Neural cell (in vitro differentiated cells): ENCODE results near the gene KATNBL1. TPM values are rescaled to one million over a fixed set of nuclear protein-coding genes. Genes with fewer than 3 reads are reported as not detected.

ENCODE experiments used
- H2AFZ ChIP-seq: fragments of 200-600, 300-800 bp; sonication (generic), shearing (Covaris generic); 2 replicates; pipeline ENCODE4 v1.6.0; 2014; ENCODE audit warnings: low read depth, mild to moderate bottlenecking, antibody characterized with exemption, low read length, moderate library complexity
- H3F3A ChIP-seq: fragments of 200-600 bp; shearing (Covaris generic); 2 replicates; pipeline ENCODE4 v1.6.1; 2016; ENCODE audit warnings: mild to moderate bottlenecking, moderate library complexity, mixed read lengths, antibody characterized with exemption, low read length; ENCODE audit not compliant: insufficient read depth, poor library complexity, severe bottlenecking
- H3K27ac ChIP-seq: fragments of 200-600, 300-800 bp; sonication (generic), shearing (Covaris generic); 2 replicates; pipeline ENCODE4 v1.5.1; 2014; ENCODE audit warnings: mild to moderate bottlenecking, low read length, moderate library complexity
- H3K27me3 ChIP-seq: fragments of 300-800, 200-600 bp; sonication (generic), shearing (Covaris generic); 2 replicates; pipeline ENCODE4 v1.6.0; 2014; ENCODE audit warnings: mild to moderate bottlenecking, low read depth, low read length, moderate library complexity; ENCODE audit not compliant: insufficient read depth
- H3K36me3 ChIP-seq: fragments of 300-800, 200-600 bp; sonication (generic), shearing (Covaris generic); 2 replicates; pipeline ENCODE4 v1.5.1; 2014; ENCODE audit warnings: mild to moderate bottlenecking, antibody characterized with exemption, low read length, moderate library complexity; ENCODE audit not compliant: insufficient read depth
- H3K4me2 ChIP-seq: fragments of 300-800, 200-600 bp; sonication (generic), shearing (Covaris generic); 2 replicates; pipeline ENCODE4 v1.6.0; 2014; ENCODE audit warnings: mild to moderate bottlenecking, low read length
- H3K4me3 ChIP-seq: fragments of 300-800, 200-600 bp; sonication (generic), shearing (Covaris generic); 2 replicates; pipeline ENCODE4 v1.5.1; 2014; ENCODE audit warnings: mild to moderate bottlenecking, low read length, moderate library complexity
- H3K79me2 ChIP-seq: fragments of 200-600 bp; shearing (Covaris generic); replicated peaks from 2 replicates; pipeline ENCODE4 v1.6.0; 2014; ENCODE audit warnings: mild to moderate bottlenecking, low read length, moderate library complexity; ENCODE audit not compliant: insufficient read depth
- H3K9ac ChIP-seq: fragments of 300-800, 200-600 bp; sonication (generic), shearing (Covaris generic); 2 replicates; pipeline ENCODE4 v1.6.1; 2016; ENCODE audit warnings: mild to moderate bottlenecking, low read length, mixed read lengths
- H3K9me2 ChIP-seq: fragments of 200-600 bp; shearing (Covaris generic); 2 replicates; pipeline ENCODE4 v1.6.1; 2016; ENCODE audit warnings: mild to moderate bottlenecking, low read length, mixed read lengths; ENCODE audit not compliant: insufficient read depth
- H3K9me3 ChIP-seq: fragments of 200-600, 300-800 bp; sonication (generic), shearing (Covaris generic); 2 replicates; pipeline ENCODE4 v1.6.1; 2016; ENCODE audit warnings: mild to moderate bottlenecking, mixed run types, low read length, moderate library complexity, mixed read lengths
- H4K20me1 ChIP-seq: fragments of 200-600 bp; shearing (Covaris generic); 2 replicates; pipeline ENCODE4 v1.6.1; 2016; ENCODE audit warnings: mild to moderate bottlenecking, mixed run types; ENCODE audit not compliant: insufficient read depth
- EP300 ChIP-seq: fragments of 450-650 bp; conservative IDR thresholded peaks from 2 replicates; pipeline ENCODE4 v1.6.1; 2014; ENCODE audit warnings: antibody characterized with exemption, mild to moderate bottlenecking, moderate library complexity; ENCODE audit not compliant: poor library complexity, severe bottlenecking
- EZH2 ChIP-seq: fragments of 200-600, 300-800 bp; shearing (Covaris generic), sonication (generic); IDR thresholded peaks from 2 replicates; pipeline ENCODE4 v1.6.1; 2014; ENCODE audit warnings: antibody characterized with exemption, low read length, borderline replicate concordance, mild to moderate bottlenecking; ENCODE audit not compliant: insufficient read depth, poor library complexity, severe bottlenecking
- MXI1 ChIP-seq: fragments of 450-650 bp; conservative IDR thresholded peaks from 2 replicates; pipeline ENCODE4 v1.6.1; 2014; ENCODE audit warnings: antibody characterized with exemption, mild to moderate bottlenecking; ENCODE audit not compliant: poor library complexity, severe bottlenecking
- POLR2AphosphoS5 ChIP-seq: IDR thresholded peaks from 2 replicates; pipeline ENCODE4 v1.6.1; 2012
- RAD21 ChIP-seq: fragments of 450-650 bp; conservative IDR thresholded peaks from 2 replicates; pipeline ENCODE4 v1.6.1; 2014; ENCODE audit warnings: antibody characterized with exemption, mild to moderate bottlenecking, moderate library complexity
- SMC3 ChIP-seq: fragments of 450-650 bp; conservative IDR thresholded peaks from 2 replicates; pipeline ENCODE4 v1.6.1; 2014; ENCODE audit warnings: antibody characterized with exemption, mild to moderate bottlenecking, moderate library complexity; ENCODE audit not compliant: poor library complexity
- TAF1 ChIP-seq: IDR thresholded peaks from 2 replicates; pipeline ENCODE4 v1.6.1; 2012; ENCODE audit warnings: low read depth
- polyA plus RNA-seq: library from polyadenylated mRNA; depleted of rRNA; stranded (reverse); fragments of >200 nt; gene quantifications from 2 replicates; pipeline ENCODE4 v1.2.3, GENCODE V29; 2014
- TF ChIP-seq, protein P1 (sequence below): IDR thresholded peaks from 2 replicates; pipeline ENCODE4 v1.6.1; 2012; ENCODE audit warnings: borderline replicate concordance
- TF ChIP-seq, protein P2 (sequence below): fragments of 450-650 bp; IDR thresholded peaks from 2 replicates; pipeline ENCODE4 v1.5.1; 2014; ENCODE audit warnings: antibody characterized with exemption, mild to moderate bottlenecking, moderate library complexity; ENCODE audit not compliant: poor library complexity, severe bottlenecking

Gene KATNBL1
- polyA plus RNA-seq, 1 donor from 2014 or later: 158 TPM

- Histone ChIP-seq H2AFZ (peak overlapping the region; percentile 92), H3K4me3 (peak overlapping the region; percentile 83), H3K9me2 (no peaks in the 10 kb centered on the region), H3K9ac (peak overlapping the region; percentile 91), H3K79me2 (peaks cover 29% of the 10 kb centered on the region), H3K27ac (peak overlapping the region; percentile 86), H3K27me3 (no peaks in the 10 kb centered on the region), H4K20me1 (no peaks in the 10 kb centered on the region), H3F3A (no peaks in the 10 kb centered on the region), H3K36me3 (no peaks in the 10 kb centered on the region), H3K4me2 (no peak overlapping the region), H3K9me3 (no peaks in the 10 kb centered on the region)
- TF ChIP-seq, protein P1, sequence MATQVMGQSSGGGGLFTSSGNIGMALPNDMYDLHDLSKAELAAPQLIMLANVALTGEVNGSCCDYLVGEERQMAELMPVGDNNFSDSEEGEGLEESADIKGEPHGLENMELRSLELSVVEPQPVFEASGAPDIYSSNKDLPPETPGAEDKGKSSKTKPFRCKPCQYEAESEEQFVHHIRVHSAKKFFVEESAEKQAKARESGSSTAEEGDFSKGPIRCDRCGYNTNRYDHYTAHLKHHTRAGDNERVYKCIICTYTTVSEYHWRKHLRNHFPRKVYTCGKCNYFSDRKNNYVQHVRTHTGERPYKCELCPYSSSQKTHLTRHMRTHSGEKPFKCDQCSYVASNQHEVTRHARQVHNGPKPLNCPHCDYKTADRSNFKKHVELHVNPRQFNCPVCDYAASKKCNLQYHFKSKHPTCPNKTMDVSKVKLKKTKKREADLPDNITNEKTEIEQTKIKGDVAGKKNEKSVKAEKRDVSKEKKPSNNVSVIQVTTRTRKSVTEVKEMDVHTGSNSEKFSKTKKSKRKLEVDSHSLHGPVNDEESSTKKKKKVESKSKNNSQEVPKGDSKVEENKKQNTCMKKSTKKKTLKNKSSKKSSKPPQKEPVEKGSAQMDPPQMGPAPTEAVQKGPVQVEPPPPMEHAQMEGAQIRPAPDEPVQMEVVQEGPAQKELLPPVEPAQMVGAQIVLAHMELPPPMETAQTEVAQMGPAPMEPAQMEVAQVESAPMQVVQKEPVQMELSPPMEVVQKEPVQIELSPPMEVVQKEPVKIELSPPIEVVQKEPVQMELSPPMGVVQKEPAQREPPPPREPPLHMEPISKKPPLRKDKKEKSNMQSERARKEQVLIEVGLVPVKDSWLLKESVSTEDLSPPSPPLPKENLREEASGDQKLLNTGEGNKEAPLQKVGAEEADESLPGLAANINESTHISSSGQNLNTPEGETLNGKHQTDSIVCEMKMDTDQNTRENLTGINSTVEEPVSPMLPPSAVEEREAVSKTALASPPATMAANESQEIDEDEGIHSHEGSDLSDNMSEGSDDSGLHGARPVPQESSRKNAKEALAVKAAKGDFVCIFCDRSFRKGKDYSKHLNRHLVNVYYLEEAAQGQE: no peak
- TF ChIP-seq MXI1 (no peak), EZH2 (no peak), EP300 (no peak), SMC3 (no peak), POLR2AphosphoS5 (no peak), TAF1 (no peak)
- TF ChIP-seq, protein P2, sequence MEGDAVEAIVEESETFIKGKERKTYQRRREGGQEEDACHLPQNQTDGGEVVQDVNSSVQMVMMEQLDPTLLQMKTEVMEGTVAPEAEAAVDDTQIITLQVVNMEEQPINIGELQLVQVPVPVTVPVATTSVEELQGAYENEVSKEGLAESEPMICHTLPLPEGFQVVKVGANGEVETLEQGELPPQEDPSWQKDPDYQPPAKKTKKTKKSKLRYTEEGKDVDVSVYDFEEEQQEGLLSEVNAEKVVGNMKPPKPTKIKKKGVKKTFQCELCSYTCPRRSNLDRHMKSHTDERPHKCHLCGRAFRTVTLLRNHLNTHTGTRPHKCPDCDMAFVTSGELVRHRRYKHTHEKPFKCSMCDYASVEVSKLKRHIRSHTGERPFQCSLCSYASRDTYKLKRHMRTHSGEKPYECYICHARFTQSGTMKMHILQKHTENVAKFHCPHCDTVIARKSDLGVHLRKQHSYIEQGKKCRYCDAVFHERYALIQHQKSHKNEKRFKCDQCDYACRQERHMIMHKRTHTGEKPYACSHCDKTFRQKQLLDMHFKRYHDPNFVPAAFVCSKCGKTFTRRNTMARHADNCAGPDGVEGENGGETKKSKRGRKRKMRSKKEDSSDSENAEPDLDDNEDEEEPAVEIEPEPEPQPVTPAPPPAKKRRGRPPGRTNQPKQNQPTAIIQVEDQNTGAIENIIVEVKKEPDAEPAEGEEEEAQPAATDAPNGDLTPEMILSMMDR: no peak
Measured at GRCh38 chr15:34223904-34224596, 14.2 kb upstream of the KATNBL1 start.

DNA sequence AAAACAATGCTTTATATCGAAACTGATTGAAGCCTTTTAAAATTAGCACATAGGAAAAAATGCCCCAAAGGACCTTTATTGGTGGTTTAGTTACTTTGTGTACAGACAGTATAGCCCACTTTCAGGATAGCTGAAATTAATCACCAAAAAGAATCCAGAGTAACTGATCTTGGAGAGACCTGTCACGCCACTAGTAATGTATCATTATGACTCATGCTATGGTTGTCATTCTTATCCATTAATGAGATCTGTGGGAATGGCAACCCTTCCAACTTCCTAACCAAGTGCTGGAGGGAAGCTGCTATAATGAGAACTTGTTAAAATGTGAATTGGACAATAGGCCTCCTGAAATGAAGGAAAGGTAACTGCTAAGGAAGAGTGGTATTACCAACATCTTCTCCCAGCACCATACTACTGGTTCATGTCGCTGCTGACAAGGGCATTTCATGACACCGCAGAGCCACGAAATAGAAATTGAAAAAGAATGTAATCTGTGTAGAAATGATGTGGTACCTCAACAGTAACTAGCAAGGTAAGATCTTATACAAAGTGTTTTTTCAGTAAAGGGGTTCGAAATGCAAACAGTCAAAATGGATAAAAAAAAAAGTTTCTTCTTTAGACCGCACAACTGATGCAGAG lies 7.8 kb upstream of the KATNBL1 start:
- no peak overlapping the region for H3K4me2 ChIP-seq
- H2AFZ ChIP-seq: no peak overlapping the region
- no peak overlapping the region for H3K4me3 ChIP-seq
- no peak overlapping the region for H3K9ac ChIP-seq
- H4K20me1 ChIP-seq: no peaks in the 10 kb centered on the region
- no peaks in the 10 kb centered on the region for H3K9me3 ChIP-seq
- H3K79me2 ChIP-seq: no peaks in the 10 kb centered on the region
- H3K27ac ChIP-seq: no peak overlapping the region
- TF ChIP-seq, protein P2: no peak
- TF ChIP-seq MXI1 (no peak), TAF1 (no peak), EP300 (no peak), EZH2 (no peak), RAD21 (no peak), POLR2AphosphoS5 (no peak), SMC3 (no peak)
- TF ChIP-seq, protein P1: no peak
- H3K27me3 ChIP-seq: no peaks in the 10 kb centered on the region
- H3F3A ChIP-seq: no peaks in the 10 kb centered on the region
- H3K9me2 ChIP-seq: no peaks in the 10 kb centered on the region
- H3K36me3 ChIP-seq: no peaks in the 10 kb centered on the region
